C1 segment of cervical spinal cord (tissue), 14 donors: ENCODE results near the gene KIFBP.
"Not testable (repeated sequence)": the region's sequence is repeated elsewhere in the genome, so short reads cannot be mapped to it uniquely, and the experiment has no call there.

ENCODE experiments used
- DNase-seq, 14 donors: peaks; one replicate each; lab custom pipeline; 2025; lab: John Stamatoyannopoulos, UW

The KIFBP gene, protein sequence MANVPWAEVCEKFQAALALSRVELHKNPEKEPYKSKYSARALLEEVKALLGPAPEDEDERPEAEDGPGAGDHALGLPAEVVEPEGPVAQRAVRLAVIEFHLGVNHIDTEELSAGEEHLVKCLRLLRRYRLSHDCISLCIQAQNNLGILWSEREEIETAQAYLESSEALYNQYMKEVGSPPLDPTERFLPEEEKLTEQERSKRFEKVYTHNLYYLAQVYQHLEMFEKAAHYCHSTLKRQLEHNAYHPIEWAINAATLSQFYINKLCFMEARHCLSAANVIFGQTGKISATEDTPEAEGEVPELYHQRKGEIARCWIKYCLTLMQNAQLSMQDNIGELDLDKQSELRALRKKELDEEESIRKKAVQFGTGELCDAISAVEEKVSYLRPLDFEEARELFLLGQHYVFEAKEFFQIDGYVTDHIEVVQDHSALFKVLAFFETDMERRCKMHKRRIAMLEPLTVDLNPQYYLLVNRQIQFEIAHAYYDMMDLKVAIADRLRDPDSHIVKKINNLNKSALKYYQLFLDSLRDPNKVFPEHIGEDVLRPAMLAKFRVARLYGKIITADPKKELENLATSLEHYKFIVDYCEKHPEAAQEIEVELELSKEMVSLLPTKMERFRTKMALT

DNA sequence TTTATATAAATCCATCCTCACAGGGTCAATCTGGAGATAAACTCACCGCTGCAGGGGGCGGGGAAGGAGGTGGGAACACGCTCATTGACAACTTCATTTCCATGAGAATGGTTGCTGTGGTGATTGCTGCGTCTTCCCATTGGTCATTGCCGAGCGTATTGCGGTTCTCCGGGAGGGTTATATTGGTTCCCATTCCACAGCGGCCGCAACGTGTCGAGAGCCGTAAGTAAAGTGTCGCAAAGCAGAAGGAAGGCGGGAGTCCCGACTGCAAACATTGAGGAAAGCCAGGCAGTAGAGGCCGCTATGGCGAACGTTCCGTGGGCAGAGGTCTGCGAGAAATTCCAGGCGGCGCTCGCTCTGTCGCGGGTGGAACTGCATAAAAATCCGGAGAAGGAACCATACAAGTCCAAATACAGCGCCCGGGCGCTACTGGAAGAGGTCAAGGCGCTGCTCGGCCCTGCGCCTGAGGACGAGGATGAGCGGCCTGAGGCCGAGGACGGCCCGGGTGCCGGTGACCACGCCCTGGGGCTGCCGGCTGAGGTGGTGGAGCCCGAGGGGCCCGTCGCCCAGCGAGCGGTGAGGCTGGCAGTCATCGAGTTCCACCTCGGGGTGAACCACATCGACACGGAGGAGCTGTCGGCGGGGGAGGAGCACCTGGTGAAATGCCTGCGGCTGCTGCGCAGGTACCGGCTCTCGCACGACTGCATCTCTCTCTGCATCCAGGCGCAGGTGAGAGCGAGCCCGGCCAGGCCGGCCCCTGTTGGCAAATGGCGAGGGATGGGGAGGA, at the start of gene KIFBP:
TSS of gene KIFBP (plus strand) at position 274 of the 787 bp plus-strand sequence. CDS start at position 304, 30 bp downstream.
- DNase-seq = peak; percentile 49 to 98 (median 90)

DNA sequence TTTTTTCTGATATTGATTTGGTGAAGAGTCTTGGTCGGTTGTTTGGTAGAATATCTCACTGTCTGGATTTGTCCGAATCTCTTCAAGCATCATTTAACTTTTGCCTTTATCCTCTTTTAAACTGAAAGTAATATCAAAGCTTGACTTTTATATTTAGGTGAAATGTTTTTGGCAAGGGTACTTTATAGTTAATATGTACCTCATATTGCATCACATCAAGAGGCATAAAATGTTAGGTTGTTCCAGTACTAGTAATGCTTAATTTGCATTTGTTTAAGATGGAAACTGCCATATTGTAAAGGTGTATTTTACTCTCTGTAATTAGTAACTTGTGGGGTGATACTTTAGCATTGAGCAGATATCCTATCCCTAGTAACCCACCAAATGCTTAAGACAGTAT, 49.7 kb upstream of the KIFBP start:
- no peak for DNase-seq

DNA sequence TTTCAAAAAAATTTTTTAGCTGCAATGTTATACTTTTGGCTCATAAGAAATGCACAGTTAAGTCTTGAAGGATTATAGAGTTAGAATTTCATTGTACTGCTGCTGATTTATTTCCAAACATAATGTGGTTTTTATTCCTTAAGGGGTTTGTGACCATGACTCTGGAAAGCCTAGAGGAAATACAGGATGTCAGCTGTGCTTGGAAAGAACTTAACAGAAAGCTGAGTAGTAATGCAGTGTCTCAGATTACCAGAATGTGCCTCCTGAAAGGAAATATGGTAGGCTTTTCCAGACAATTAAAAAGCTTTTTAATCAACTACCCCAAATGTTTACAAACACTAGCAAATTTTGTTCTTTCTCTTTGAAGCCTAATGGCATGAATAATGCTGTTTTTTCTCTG, 47.7 kb upstream of the KIFBP start:
- not testable (repeated sequence) for DNase-seq

DNA sequence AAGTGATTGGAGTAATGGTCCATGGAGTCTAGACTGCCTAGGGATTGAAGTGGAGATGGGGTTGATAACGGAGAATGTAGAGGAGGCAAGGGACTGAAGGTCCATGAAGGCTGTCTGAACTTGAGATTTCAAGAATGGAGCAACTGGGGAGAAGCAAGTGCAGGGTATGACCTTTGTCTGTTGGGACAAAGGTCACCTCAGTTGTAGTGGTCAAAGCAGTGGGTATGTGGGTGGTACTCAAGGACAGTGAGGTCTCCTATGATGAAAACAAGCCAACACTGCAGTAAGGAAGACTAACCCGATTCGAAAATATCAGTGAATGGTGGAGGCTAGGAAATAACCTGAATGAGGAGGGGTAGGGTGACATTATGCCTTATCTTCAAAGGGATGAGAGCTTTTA, 38.0 kb upstream of the KIFBP start:
- DNase-seq = no peak

GRCh38 chr10:68954904-68955303, 33.7 kb upstream of the KIFBP start:
- DNase-seq = peak in 1 of 14 donors; percentile 0

DNA sequence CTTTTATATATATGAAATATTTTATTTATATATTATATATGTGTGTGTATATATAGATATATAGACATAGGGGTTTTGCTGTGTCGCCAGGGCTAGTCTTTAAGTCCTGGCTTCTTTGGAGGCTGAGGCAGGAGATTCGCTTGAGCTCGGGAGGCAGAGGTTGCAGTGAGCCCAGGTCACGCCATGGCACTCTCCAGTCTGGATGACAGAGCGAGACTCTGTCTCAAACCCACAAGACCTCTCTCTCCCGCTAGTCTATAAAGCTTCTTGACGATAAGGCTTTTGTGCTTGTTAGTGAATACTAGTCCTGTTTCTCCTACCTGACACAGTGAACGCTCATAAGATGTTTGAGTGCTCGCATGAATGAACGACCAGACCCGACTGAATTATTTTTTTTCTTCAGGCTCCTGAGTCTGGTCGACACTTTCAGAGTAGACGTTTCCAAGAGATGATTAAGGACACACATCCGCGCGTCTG, 33.2 kb upstream of the KIFBP start:
- DNase-seq = peak in 1 of 14 donors; percentile 41

- DNase-seq = peak; percentile 2 to 93 (median 88)
Observed at GRCh38 chr10:68955832-68956532, 32.6 kb upstream of the KIFBP start, which contains the start of gene DDX21. Gene DDX21 (plus strand): TSS chr10:68956170. CDS start chr10:68956226, 56 bp downstream.

DNA sequence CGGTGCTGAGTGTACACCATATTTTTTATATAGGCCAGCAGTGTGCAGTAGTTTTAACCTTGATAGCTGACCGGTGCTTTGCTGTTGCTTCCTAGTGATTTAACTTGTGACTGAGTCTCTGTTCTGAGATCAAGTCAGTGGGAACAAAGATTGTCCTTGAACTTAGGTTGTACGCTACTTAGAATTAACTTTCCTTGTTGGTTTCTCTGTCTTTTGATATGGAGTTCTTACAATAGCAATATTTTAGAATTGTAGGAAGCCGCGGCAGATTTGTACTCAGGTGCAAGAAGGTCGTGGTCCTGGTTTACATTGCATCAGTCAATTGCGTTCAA, 31.4 kb upstream of the KIFBP start:
- DNase-seq = no peak

DNA sequence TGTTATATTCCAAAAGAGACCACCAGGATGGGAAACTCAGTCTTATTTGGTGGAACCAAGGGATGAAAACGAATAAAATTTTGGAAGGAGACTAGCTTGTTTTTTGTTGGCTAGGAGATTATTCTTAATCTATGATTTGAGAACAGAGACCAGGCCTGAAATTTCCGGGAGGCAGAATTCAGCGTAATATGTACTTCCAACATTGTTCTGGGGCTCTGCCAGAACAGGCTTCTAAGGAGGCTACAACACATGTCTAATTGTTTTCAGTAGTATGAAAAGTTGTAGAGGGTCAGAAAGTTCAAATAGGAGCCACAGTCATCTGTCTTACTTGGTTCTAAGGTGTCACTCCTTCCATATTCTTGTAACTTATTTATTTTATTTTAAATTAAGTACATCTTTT, 30.9 kb upstream of the KIFBP start:
- DNase-seq = no peak

DNA sequence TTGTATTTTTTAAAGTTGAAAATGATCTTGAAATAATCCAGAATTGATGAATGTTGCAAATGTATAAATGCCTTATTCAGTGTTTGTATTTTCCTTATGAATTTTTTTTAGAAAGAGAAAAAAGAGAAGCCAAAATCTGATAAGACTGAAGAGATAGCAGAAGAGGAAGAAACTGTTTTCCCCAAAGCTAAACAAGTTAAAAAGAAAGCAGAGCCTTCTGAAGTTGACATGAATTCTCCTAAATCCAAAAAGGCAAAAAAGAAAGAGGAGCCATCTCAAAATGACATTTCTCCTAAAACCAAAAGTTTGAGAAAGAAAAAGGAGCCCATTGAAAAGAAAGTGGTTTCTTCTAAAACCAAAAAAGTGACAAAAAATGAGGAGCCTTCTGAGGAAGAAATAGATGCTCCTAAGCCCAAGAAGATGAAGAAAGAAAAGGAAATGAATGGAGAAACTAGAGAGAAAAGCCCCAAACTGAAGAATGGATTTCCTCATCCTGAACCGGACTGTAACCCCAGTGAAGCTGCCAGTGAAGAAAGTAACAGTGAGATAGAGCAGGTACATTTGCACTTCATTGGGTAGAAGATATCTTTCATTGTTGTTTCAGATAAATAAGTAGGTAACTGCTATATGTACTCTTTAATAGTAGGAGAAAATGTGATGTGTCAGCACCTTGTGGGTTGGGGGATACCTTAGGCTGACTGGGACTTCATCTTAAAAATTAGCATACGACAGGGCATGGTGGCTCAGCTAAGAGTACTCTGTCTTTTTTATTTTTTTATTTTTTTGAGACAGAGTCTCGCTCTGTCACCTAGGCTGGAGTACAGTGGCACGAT, 28.7 kb upstream of the KIFBP start:
- DNase-seq = no peak

DNA sequence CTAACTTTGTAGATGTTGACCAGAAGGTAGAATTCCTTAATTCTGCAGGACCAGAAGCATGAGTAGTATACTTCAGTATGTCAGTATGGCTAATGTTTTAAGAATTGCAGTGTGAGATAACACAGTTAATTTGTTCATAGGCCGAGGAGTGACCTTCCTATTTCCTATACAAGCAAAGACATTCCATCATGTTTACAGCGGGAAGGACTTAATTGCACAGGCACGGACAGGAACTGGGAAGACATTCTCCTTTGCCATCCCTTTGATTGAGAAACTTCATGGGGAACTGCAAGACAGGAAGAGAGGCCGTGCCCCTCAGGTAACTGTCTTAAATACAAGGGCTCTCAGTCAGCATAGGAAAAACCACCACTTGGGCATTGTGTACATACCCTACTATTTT, 25.5 kb upstream of the KIFBP start:
- no peak for DNase-seq

DNA sequence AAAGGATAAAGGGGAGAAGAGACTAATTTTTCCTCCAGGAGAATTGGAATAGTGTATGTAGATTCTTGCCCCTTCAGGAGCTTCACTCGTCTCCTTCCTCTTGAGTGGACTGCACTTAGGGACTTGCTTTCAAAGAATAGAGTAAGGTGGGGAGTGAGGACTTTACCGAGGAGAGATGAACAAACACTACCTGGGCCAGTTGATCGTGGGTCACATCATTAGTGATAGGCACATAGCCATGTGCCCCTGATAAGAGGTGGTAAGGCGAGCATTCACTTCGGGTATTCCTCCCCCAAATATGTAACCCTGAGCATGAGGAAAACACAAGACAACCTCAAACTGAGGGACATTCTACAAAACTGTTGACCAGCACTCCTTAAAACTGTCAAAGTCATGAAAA, 14.6 kb upstream of the KIFBP start:
- no peak for DNase-seq

- not testable (repeated sequence) for DNase-seq
Observed at GRCh38 chr10:68975936-68976473, 12.6 kb upstream of the KIFBP start.

- DNase-seq = not testable (repeated sequence)
Observed at GRCh38 chr10:68979738-68980137, 8.9 kb upstream of the KIFBP start.

- no peak for DNase-seq
Observed at GRCh38 chr10:68981074-68981473, 7.5 kb upstream of the KIFBP start.

DNA sequence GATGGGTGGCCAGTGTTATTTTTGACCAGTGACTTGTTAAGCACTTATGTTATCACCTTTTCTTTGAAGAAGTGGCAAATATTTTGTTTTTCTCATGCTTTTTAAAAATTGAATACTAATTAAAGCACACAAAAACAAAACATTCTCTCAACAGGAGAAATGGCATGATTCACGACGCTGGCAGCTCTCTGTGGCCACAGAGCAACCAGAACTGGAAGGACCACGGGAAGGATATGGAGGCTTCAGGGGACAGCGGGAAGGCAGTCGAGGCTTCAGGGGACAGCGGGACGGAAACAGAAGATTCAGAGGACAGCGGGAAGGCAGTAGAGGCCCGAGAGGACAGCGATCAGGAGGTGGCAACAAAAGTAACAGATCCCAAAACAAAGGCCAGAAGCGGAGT, 6.2 kb upstream of the KIFBP start:
- DNase-seq = no peak

DNA sequence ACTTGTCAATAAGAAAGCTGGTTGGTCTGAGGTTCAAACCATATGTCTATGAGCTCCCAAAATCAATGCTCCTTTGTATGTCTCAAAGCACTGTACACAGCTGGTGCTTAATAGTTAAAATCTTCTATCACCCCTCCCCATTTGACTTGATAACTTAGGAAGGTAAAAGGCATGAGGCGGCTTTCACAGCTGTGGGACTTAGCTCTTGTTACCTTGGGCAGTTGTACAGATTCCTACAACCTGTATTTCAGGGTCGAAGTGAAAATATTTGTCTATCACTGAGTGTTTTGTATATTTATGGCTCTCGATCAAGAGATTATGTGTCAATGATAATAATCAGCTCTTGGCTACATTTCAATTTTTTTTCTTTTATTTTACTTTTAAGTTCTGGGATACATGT, 992 bp upstream of the KIFBP start:
- no peak for DNase-seq

GRCh38 chr10:68989317-68989990, 851 bp downstream of the KIFBP start:
- DNase-seq = peak in 2 of 14 donors; percentile 18 to 36

- DNase-seq = peak in 3 of 14 donors; percentile 3 to 43 (median 4)
Observed at GRCh38 chr10:68992636-68993440, 4.2 kb downstream of the KIFBP start.
